HepG2 (cell line): ENCODE data around the gene STAT5A. TPM values are rescaled to one million over a fixed set of nuclear protein-coding genes. Genes with fewer than 3 reads are reported as not detected.

Experiments used
- RAD21 ChIP-seq: fragments of 450-650 bp; formaldehyde crosslinking; IDR thresholded peaks from 2 replicates; pipeline ENCODE4 v1.5.0; 2020; ENCODE audit warnings: mild to moderate bottlenecking
- REXO4 ChIP-seq: sonication (generic); formaldehyde crosslinking; IDR thresholded peaks from 2 replicates; pipeline ENCODE4 v1.8.0; 2022; ENCODE audit warnings: missing genetic modification reagents, mild to moderate bottlenecking, borderline replicate concordance
- polyA plus RNA-seq, 8 experiments: library from polyadenylated mRNA; depleted of rRNA in 3 of 8; stranded (reverse) in 7 of 8; unstranded in 1 of 8; fragments of >200 nt; fragmentation: Illumina TruSeq in 4 of 8; extraction: Trizol in 4 of 8; gene quantifications; 2 replicates each; pipeline versions ENCODE4 v1.2.1 to v1.2.3, GENCODE V29; 2011 to 2016; ENCODE audit warnings: low read depth in 4 of 8, missing spikeins in 1 of 8, mixed read lengths in 1 of 8; ENCODE audit not compliant: insufficient read depth in 1 of 8
- total RNA-seq, 5 experiments: library from RNA; depleted of rRNA; stranded (reverse); fragments of >200 nt; fragmentation: Illumina TruSeq; extraction: Trizol; gene quantifications; 2 replicates each; pipeline ENCODE4 v1.2.3, GENCODE V29; 2016; ENCODE audit warnings: low read depth in 1 of 5
- TF ChIP-seq, protein P1 (sequence below): sonication (generic); formaldehyde crosslinking; IDR thresholded peaks from 2 replicates; pipeline ENCODE4 v1.4.0; 2020; ENCODE audit warnings: missing genetic modification reagents
- TF ChIP-seq, protein P2 (sequence below), 2 experiments: sonication (generic) in 1 of 2; formaldehyde crosslinking in 1 of 2; IDR thresholded peaks; 2 replicates each; pipeline versions ENCODE4 v1.4.0 to v1.6.1; 2018 to 2020; ENCODE audit warnings: missing genetic modification reagents in 2 of 2, borderline replicate concordance in 1 of 2, low read depth in 1 of 2, mild to moderate bottlenecking in 1 of 2, missing biosample characterization in 1 of 2
- TF ChIP-seq, protein P3 (sequence below): sonication (generic); formaldehyde crosslinking; IDR thresholded peaks from 2 replicates; pipeline ENCODE4 v1.4.0; 2020; ENCODE audit warnings: missing genetic modification reagents, borderline replicate concordance
- TF ChIP-seq, protein P4 (sequence below): sonication (generic); formaldehyde crosslinking; IDR thresholded peaks from 2 replicates; pipeline ENCODE4 v1.5.1; 2020; ENCODE audit warnings: missing genetic modification reagents, mild to moderate bottlenecking, borderline replicate concordance
- TF ChIP-seq, protein P5 (sequence below): IDR thresholded peaks from 2 replicates; pipeline ENCODE4 v1.4.0; 2020; ENCODE audit warnings: mild to moderate bottlenecking, missing genetic modification reagents

Gene STAT5A
- total and polyA plus RNA-seq, 2 of the 13 experiments (the other 11 are each of a cell fraction or from before 2014, with no cell fraction given) = 1.4 to 4.1 TPM

DNA sequence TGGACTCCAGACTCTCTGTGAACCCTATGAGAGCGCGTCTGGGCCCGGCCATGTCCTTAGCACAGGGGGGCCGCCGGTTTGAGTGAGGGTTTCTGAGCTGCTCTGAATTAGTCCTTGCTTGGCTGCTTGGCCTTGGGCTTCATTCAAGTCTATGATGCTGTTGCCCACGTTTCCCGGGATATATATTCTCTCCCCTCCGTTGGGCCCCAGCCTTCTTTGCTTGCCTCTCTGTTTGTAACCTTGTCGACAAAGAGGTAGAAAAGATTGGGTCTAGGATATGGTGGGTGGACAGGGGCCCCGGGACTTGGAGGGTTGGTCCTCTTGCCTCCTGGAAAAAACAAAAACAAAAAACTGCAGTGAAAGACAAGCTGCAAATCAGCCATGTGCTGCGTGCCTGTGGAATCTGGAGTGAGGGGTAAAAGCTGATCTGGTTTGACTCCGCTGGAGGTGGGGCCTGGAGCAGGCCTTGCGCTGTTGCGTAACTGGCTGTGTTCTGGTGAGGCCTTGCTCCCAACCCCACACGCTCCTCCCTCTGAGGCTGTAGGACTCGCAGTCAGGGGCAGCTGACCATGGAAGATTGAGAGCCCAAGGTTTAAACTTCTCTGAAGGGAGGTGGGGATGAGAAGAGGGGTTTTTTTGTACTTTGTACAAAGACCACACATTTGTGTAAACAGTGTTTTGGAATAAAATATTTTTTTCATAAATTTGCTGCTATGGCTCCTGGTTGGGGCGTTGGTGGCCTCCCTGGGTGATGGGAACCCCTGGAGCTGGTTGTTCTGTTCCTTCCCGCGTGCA lies 23.1 kb downstream of the STAT5A start (continued):
- TF ChIP-seq, protein P1, sequence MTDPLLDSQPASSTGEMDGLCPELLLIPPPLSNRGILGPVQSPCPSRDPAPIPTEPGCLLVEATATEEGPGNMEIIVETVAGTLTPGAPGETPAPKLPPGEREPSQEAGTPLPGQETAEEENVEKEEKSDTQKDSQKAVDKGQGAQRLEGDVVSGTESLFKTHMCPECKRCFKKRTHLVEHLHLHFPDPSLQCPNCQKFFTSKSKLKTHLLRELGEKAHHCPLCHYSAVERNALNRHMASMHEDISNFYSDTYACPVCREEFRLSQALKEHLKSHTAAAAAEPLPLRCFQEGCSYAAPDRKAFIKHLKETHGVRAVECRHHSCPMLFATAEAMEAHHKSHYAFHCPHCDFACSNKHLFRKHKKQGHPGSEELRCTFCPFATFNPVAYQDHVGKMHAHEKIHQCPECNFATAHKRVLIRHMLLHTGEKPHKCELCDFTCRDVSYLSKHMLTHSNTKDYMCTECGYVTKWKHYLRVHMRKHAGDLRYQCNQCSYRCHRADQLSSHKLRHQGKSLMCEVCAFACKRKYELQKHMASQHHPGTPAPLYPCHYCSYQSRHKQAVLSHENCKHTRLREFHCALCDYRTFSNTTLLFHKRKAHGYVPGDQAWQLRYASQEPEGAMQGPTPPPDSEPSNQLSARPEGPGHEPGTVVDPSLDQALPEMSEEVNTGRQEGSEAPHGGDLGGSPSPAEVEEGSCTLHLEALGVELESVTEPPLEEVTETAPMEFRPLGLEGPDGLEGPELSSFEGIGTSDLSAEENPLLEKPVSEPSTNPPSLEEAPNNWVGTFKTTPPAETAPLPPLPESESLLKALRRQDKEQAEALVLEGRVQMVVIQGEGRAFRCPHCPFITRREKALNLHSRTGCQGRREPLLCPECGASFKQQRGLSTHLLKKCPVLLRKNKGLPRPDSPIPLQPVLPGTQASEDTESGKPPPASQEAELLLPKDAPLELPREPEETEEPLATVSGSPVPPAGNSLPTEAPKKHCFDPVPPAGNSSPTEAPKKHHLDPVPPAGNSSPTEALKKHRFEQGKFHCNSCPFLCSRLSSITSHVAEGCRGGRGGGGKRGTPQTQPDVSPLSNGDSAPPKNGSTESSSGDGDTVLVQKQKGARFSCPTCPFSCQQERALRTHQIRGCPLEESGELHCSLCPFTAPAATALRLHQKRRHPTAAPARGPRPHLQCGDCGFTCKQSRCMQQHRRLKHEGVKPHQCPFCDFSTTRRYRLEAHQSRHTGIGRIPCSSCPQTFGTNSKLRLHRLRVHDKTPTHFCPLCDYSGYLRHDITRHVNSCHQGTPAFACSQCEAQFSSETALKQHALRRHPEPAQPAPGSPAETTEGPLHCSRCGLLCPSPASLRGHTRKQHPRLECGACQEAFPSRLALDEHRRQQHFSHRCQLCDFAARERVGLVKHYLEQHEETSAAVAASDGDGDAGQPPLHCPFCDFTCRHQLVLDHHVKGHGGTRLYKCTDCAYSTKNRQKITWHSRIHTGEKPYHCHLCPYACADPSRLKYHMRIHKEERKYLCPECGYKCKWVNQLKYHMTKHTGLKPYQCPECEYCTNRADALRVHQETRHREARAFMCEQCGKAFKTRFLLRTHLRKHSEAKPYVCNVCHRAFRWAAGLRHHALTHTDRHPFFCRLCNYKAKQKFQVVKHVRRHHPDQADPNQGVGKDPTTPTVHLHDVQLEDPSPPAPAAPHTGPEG (CRISPR knock-in tag) = peak; percentile 19; the same call in 1 of the 2 replicates
- TF ChIP-seq REXO4 (CRISPR knock-in tag) (no peak), RAD21 (CRISPR knock-in tag) (peak; percentile 16; the same call in 1 of the 2 replicates)
- TF ChIP-seq, protein P2, sequence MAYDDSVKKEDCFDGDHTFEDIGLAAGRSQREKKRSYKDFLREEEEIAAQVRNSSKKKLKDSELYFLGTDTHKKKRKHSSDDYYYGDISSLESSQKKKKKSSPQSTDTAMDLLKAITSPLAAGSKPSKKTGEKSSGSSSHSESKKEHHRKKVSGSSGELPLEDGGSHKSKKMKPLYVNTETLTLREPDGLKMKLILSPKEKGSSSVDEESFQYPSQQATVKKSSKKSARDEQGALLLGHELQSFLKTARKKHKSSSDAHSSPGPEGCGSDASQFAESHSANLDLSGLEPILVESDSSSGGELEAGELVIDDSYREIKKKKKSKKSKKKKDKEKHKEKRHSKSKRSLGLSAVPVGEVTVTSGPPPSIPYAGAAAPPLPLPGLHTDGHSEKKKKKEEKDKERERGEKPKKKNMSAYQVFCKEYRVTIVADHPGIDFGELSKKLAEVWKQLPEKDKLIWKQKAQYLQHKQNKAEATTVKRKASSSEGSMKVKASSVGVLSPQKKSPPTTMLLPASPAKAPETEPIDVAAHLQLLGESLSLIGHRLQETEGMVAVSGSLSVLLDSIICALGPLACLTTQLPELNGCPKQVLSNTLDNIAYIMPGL (CRISPR knock-in tag; IDR thresholded peaks at IDR 0.05; ENCODE audit: borderline replicate concordance in 1 of 2, low read depth in 1 of 2) = no peak; a peak in 2 of 4 replicates
- TF ChIP-seq, protein P3, sequence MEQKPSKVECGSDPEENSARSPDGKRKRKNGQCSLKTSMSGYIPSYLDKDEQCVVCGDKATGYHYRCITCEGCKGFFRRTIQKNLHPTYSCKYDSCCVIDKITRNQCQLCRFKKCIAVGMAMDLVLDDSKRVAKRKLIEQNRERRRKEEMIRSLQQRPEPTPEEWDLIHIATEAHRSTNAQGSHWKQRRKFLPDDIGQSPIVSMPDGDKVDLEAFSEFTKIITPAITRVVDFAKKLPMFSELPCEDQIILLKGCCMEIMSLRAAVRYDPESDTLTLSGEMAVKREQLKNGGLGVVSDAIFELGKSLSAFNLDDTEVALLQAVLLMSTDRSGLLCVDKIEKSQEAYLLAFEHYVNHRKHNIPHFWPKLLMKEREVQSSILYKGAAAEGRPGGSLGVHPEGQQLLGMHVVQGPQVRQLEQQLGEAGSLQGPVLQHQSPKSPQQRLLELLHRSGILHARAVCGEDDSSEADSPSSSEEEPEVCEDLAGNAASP (CRISPR knock-in tag) = peak; percentile 83
- TF ChIP-seq, protein P4, sequence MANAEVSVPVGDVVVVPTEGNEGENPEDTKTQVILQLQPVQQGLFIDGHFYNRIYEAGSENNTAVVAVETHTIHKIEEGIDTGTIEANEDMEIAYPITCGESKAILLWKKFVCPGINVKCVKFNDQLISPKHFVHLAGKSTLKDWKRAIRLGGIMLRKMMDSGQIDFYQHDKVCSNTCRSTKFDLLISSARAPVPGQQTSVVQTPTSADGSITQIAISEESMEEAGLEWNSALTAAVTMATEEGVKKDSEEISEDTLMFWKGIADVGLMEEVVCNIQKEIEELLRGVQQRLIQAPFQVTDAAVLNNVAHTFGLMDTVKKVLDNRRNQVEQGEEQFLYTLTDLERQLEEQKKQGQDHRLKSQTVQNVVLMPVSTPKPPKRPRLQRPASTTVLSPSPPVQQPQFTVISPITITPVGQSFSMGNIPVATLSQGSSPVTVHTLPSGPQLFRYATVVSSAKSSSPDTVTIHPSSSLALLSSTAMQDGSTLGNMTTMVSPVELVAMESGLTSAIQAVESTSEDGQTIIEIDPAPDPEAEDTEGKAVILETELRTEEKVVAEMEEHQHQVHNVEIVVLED (CRISPR knock-in tag) = peak; percentile 37; the same call in 1 of the 2 replicates
- TF ChIP-seq, protein P5, sequence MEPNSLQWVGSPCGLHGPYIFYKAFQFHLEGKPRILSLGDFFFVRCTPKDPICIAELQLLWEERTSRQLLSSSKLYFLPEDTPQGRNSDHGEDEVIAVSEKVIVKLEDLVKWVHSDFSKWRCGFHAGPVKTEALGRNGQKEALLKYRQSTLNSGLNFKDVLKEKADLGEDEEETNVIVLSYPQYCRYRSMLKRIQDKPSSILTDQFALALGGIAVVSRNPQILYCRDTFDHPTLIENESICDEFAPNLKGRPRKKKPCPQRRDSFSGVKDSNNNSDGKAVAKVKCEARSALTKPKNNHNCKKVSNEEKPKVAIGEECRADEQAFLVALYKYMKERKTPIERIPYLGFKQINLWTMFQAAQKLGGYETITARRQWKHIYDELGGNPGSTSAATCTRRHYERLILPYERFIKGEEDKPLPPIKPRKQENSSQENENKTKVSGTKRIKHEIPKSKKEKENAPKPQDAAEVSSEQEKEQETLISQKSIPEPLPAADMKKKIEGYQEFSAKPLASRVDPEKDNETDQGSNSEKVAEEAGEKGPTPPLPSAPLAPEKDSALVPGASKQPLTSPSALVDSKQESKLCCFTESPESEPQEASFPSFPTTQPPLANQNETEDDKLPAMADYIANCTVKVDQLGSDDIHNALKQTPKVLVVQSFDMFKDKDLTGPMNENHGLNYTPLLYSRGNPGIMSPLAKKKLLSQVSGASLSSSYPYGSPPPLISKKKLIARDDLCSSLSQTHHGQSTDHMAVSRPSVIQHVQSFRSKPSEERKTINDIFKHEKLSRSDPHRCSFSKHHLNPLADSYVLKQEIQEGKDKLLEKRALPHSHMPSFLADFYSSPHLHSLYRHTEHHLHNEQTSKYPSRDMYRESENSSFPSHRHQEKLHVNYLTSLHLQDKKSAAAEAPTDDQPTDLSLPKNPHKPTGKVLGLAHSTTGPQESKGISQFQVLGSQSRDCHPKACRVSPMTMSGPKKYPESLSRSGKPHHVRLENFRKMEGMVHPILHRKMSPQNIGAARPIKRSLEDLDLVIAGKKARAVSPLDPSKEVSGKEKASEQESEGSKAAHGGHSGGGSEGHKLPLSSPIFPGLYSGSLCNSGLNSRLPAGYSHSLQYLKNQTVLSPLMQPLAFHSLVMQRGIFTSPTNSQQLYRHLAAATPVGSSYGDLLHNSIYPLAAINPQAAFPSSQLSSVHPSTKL (CRISPR knock-in tag) = peak; percentile 84
